ENCODE measurements around the gene KLF7.

Gene KLF7

GRCh38 chr2:207176247-207176646 lies 10.5 kb upstream of the KLF7 start:
- DNase-seq (ENCODE audit: low read depth): no peak
- H3K4me3 ChIP-seq (ENCODE audit: control insufficient read depth, low read depth, low read length): no peak overlapping the region
- TF ChIP-seq, protein P1, sequence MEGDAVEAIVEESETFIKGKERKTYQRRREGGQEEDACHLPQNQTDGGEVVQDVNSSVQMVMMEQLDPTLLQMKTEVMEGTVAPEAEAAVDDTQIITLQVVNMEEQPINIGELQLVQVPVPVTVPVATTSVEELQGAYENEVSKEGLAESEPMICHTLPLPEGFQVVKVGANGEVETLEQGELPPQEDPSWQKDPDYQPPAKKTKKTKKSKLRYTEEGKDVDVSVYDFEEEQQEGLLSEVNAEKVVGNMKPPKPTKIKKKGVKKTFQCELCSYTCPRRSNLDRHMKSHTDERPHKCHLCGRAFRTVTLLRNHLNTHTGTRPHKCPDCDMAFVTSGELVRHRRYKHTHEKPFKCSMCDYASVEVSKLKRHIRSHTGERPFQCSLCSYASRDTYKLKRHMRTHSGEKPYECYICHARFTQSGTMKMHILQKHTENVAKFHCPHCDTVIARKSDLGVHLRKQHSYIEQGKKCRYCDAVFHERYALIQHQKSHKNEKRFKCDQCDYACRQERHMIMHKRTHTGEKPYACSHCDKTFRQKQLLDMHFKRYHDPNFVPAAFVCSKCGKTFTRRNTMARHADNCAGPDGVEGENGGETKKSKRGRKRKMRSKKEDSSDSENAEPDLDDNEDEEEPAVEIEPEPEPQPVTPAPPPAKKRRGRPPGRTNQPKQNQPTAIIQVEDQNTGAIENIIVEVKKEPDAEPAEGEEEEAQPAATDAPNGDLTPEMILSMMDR (IDR thresholded peaks at IDR 0.05; ENCODE audit: control insufficient read depth, insufficient read depth, low read depth, low read length, missing control alignments): no peak

GRCh38 chr2:207173641-207174040 lies 7.9 kb upstream of the KLF7 start:
- TF ChIP-seq, protein P1 (IDR thresholded peaks at IDR 0.05; ENCODE audit: control insufficient read depth, insufficient read depth, low read depth, low read length, missing control alignments): no peak
- H3K4me3 ChIP-seq (ENCODE audit: control insufficient read depth, low read depth, low read length): no peak overlapping the region
- no peak for DNase-seq (ENCODE audit: low read depth)

- TF ChIP-seq, protein P1 (IDR thresholded peaks at IDR 0.05; ENCODE audit: control insufficient read depth, insufficient read depth, low read depth, low read length, missing control alignments): no peak
- no peak for DNase-seq (ENCODE audit: low read depth)
- peak overlapping the region; percentile 54 for H3K4me3 ChIP-seq (ENCODE audit: control insufficient read depth, low read depth, low read length)
These were observed 1.6 kb upstream of the KLF7 start for GRCh38 chr2:207167099-207167923.

GRCh38 chr2:207166349-207167098 lies 776 bp upstream of the KLF7 start:
- no peak for DNase-seq (ENCODE audit: low read depth)

DNA sequence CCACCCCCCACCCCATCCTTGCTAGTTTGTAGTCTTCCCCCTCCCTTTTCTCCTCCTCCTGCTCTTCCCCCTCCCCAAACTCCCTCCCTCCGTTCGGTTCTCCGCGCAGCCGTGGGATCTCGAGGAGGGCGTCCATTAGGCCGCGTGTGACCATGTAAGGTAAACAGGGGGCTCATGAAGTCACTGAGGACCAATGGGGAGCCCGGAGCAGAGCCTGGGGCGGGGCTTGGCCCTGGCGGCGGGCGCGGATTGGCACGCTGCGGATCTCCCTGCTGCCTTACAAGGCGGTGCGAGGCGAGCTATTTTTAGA lies 246 bp upstream of the KLF7 start:
- H3K4me3 ChIP-seq (ENCODE audit: control insufficient read depth, low read depth, low read length): peak overlapping the region; percentile 89
- peak; percentile 99 for DNase-seq (ENCODE audit: low read depth)
- TF ChIP-seq, protein P1 (IDR thresholded peaks at IDR 0.05; ENCODE audit: control insufficient read depth, insufficient read depth, low read depth, low read length, missing control alignments): no peak

More at GRCh38 chr2:207166349-207167098, 776 bp upstream of the KLF7 start:
- H3K4me3 ChIP-seq (ENCODE audit: control insufficient read depth, low read depth, low read length): peak overlapping the region; percentile 54
- TF ChIP-seq, protein P1 (IDR thresholded peaks at IDR 0.05; ENCODE audit: control insufficient read depth, insufficient read depth, low read depth, low read length, missing control alignments): no peak

- DNase-seq (ENCODE audit: low read depth): no peak
- peak overlapping the region; percentile 89 for H3K4me3 ChIP-seq (ENCODE audit: control insufficient read depth, low read depth, low read length)
These were observed 1.5 kb downstream of the KLF7 start for GRCh38 chr2:207164006-207164831.

More at GRCh38 chr2:207164006-207164831, 1.5 kb downstream of the KLF7 start:
- TF ChIP-seq, protein P1 (IDR thresholded peaks at IDR 0.05; ENCODE audit: control insufficient read depth, insufficient read depth, low read depth, low read length, missing control alignments): no peak
